T-helper 1 cell treated with Interleukin-12 subunit alpha and Interleukin-12 subunit beta and Interleukin-4 antibody, amounts not matched to agents 30 ng/mL and 1 ng/mL, for 36 hours (primary cell): Measurements from ENCODE around the gene COG4. TPM values are rescaled to one million over a fixed set of nuclear protein-coding genes. Genes with fewer than 3 reads are reported as not detected.

Experiments
- intact Hi-C: fragments of 100-400 bp; cut with micrococcal nuclease; formaldehyde crosslinking; loops from one replicate; pipeline ENCODE4 v1.15.1; 2024
- total RNA-seq: library from RNA; stranded (reverse); gene quantifications from 2 replicates; pipeline ENCODE4 v1.2.3, GENCODE V29; 2022

The COG4 gene
- total RNA-seq, 1 donor from 2014 or later: 55.8 TPM

DNA sequence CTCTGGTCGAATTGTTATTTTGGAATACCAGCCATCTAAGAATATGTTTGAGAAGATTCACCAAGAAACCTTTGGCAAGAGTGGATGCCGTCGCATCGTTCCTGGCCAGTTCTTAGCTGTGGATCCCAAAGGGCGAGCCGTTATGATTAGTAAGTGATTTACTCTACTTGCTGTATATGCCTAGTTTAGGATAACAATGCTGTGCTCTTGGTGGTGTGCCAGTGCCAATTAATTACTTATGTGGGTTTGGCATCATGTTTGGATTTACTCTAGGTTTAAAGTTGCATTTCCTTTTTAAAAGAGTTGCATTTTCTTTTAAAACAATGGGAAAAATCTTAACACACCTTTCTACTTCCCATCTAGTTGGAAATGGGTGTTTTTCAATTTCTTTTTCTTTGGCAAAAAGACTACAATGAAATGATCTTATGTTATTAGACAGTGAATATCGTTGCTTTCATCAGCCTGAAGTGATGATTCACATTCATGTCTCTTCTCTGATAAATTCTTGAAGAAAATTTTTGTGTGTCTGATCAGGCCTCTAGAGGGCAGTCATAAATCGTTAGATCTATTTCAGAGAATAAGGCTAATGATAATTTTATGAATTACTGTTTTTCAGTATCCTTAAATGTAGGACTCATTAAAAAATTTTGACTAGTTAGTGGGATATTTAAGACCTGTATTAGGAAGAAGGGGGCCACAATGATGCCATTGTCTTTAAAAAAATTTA lies 5.9 kb upstream of the COG4 start:
- intact Hi-C loops: loop anchor here (1.0 kb wide), 2 partner anchors 8 to 124 kb away; no protein-coding TSS in a partner anchor

GRCh38 chr16:70527315-70527996 lies 4.1 kb upstream of the COG4 start:
- intact Hi-C loops: no loop called here

DNA sequence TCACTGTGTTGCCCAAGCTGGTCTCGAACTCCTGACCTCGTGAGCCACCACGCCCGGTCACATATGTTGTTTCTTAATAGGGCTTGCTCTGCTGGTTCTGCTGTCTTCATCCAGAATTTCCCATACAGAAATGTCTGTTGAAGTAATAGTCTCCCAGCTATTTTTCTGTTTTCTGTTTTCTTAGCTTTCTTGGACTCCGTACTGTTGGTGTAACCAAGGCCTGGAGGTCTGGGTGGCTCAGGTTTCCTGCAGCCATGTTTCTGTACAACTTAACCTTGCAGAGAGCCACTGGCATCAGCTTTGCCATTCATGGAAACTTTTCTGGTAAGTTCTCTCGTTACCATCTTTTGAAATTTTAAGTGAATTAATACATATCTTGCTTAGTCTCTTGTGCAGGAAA lies 3.0 kb upstream of the COG4 start:
- intact Hi-C loops: no loop called here

GRCh38 chr16:70524399-70524825 lies 1.1 kb upstream of the COG4 start:
- intact Hi-C loops: loop anchor here (1.0 to 5.0 kb wide), 2 partner anchors 129 to 763 kb away; partner anchors contain the start of gene CMTR2

GRCh38 chr16:70523743-70524398 lies 517 bp upstream of the COG4 start, which contains the start of gene SF3B3:
Gene SF3B3, plus strand, starts transcription at chr16:70523816. Its CDS starts 2,841 bp downstream, at chr16:70526657.
- intact Hi-C loops: loop anchor here (1.0 to 5.0 kb wide), 14 partner anchors 15 to 763 kb away; partner anchors contain the start of genes AARS1, CMTR2, FCSK and ST3GAL2

DNA sequence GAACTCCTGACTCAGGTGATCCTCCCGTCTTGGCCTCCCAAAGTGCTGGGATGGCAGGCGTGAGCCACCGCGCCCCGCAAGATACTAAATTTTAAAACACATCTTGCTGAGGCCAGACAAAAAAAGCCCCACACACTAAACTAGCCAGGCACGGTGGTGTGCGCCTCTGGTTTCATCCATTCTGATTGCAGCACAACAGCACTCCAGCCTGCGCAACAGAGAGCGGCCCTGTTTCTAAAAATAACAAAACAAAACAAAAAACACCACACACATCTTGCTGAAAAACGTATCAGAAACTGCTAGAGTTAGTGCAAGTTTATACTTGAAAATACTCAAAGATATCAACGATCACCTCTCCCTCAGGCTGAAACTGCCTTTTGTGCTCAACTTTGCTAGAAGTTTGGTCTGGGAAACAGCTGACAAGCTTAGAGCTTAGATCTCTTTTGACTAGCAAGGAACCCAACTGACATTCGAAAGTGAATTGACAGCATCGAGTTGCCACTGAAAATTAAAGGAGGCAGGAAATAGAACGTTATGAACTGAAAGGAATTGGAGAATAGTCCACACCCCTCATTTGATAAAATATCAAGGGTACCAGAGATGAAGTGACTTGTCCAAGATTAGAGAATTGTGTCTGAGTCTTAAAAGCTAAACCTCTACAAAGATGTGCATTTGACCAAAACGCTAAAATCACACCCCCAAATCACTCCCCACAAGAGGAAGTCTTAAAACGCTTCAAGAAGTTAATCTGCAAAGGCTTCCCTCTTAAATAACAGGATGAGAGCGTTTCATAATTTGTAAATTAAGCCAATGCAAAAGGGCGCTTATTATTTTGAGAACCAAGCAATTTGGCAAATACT lies 908 bp downstream of the COG4 start:
- intact Hi-C loops: loop anchor here (1.0 to 5.0 kb wide), 13 partner anchors 14 to 765 kb away; partner anchors contain the start of genes AARS1, CMTR2, FCSK and ST3GAL2

DNA sequence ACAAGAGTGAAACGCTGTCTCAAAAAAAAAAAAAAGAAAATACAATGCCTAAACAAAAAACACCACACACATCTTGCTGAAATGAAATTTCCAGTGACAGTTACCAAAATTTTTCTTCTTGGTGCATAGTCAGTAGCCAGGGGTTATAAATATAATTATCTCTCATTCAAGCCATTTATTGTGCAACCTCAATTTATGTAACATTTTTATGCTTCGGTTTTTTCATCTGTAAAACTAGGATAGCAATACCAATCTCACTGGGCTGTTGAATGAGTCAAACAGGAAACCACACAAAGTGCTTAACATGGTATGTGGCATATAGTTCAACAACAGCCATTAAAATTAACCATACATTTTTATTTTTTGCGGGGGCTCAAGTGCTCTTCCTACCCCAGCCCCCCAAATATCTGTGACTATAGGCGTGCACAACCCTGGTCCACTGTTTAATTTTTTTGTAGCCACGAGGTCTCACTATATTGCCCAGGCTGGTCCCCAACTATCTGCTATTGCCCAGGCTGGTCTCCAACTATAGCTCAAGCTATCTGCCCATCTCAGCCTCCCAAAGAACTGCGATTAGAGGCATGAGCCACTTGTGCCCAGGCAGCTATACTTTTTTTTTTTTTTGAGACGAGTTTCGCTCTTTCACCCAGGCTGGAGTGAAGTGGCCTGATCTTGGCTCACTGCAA lies 2.6 kb downstream of the COG4 start:
- intact Hi-C loops: loop anchor here (1.0 to 5.0 kb wide), 2 partner anchors 9 to 767 kb away; partner anchors contain the start of gene CMTR2

- intact Hi-C loops: no loop called here
These were observed 10.9 kb downstream of the COG4 start for GRCh38 chr16:70512456-70512855.

GRCh38 chr16:70511833-70512232 lies 11.5 kb downstream of the COG4 start:
- intact Hi-C loops: no loop called here

DNA sequence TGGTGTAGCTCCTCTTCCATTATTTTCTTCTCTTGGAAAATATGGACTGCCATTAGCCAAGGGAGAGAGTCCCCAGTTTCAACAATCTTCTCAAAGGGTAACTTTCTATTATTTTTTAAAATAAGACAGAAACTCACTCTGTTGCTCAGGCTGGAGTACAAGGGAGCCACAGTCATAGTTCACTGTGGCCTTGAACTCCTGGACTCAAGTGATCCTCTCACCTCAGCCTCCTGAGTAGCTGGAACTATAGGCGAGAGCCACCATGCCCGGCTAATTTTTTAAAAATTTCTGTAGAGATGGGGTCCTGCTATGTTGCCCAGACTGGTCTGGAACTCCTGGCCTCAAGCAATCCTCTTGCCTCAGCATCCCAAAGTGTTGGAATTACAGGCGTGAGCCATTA lies 13.1 kb downstream of the COG4 start:
- intact Hi-C loops: no loop called here

GRCh38 chr16:70508752-70509151 lies 14.6 kb downstream of the COG4 start:
- intact Hi-C loops: loop anchor here (2.0 kb wide), 1 partner anchor 14 kb away; the partner anchor contains the start of genes COG4 and SF3B3

DNA sequence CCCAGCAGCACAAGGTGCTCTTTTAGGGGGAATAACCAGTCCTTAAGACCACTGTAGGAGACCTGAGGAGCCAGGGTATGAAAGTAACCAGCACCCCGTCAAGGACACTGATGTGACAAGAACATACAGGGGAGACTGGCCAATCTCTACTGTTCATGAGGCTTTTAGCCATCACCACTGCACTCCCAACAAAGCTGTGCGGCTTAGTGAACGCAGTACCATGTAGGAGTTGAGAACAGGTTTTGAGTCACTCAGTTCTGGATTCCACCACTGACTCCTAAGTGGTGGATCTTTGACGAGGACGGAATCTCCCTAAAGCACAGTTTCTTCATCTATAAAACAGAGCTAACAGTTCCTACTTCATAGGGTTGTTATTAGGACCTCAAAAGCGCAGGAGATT lies 26.8 kb downstream of the COG4 start:
- intact Hi-C loops: no loop called here

- intact Hi-C loops: no loop called here
These were observed 27.8 kb downstream of the COG4 start for GRCh38 chr16:70495425-70496182.

DNA sequence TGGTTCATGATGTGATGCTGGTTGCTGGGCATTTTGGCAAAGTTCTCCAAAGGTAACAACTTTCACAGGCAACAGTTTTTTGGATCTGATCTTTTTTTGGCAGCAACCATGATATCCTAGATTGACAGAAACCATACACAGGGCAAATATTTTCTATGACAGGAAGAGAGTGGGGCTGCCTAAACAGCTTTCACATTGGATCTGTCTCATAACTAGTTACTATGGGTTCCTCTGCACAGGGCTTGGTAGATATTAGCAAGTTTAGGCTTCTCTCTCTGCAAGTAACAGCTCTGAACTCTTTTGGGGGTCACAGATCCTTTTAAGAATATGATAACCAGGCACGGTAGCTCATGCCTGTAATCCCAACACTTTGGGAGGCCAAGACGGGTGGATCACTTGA lies 28.6 kb downstream of the COG4 start:
- intact Hi-C loops: no loop called here

DNA sequence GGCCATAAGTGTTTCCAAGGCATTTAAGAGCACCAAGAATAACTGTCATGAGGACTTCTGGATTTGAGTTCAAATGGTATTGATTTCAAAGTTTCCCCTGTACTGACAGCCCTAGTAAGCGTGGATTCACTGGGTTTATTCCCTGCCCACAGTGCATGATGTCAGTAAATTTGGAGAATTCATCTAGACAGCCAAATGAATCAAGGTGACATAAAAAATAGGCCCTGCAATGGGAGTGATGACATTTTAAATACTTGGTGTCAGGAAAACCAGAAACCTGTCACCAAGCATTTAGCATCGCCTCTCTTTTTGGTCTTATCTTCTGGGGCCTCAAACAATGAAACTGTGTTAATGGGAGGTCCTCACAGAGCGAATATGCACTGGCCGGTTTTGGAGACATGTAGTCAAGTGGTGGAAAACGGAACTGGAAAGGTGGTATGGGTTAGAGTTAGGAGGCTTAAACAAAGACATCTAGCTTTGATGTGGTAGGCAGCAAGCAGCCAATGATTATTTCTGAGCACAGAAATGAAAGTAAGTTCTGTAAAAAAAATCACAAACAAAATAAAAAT lies 29.1 kb downstream of the COG4 start:
- intact Hi-C loops: no loop called here

GRCh38 chr16:70493802-70494201 lies 29.6 kb downstream of the COG4 start:
- intact Hi-C loops: no loop called here

- intact Hi-C loops: no loop called here
These were observed 33.1 kb downstream of the COG4 start for GRCh38 chr16:70490261-70490660.

DNA sequence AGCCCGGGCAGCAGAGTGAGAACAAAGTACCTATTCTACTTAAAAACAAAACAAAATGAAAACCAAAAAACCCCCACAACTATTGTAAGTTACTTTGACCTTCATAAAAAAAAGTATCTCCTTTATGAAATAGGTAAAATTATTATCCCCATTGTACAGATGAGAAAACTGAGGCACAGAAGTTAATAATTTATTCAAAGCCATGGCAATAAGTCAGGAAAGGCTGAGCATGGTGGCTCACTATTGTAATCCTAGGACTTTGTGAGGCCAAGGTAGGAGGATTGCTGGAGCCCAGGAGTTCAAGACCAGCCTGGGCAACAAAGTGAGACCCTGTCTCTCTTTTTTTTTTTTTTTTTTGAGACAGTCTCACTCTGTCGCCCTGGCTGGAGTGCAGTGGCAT lies 38.5 kb downstream of the COG4 start:
- intact Hi-C loops: no loop called here

- intact Hi-C loops: no loop called here
These were observed 39.9 kb downstream of the COG4 start for GRCh38 chr16:70483426-70483825.
